Duodenal mucosa (tissue), 2 donors: Measurements from ENCODE around the gene TC2N.
A peak's percentile ranks its signal among the peaks of the same experiment; 100 is the strongest.

Experiments
- H3K27ac ChIP-seq: one replicate; pipeline ENCODE4 v1.7.0; 2013; ENCODE audit warnings: low read depth, low read length
- H3K27me3 ChIP-seq, 2 donors: one replicate each; pipeline ENCODE4 v1.7.0; 2013; ENCODE audit warnings: low read length in 2 of 2, control low read depth in 1 of 2; ENCODE audit not compliant: insufficient read depth in 2 of 2, control insufficient read depth in 1 of 2
- H3K36me3 ChIP-seq, 2 donors: one replicate each; pipeline ENCODE4 v1.7.0; 2013; ENCODE audit warnings: low read length in 2 of 2, control low read depth in 1 of 2; ENCODE audit not compliant: insufficient read depth in 2 of 2, control insufficient read depth in 1 of 2
- H3K4me1 ChIP-seq, 2 donors: one replicate each; pipeline ENCODE4 v1.7.0; 2013; ENCODE audit warnings: low read length in 2 of 2, control low read depth in 1 of 2; ENCODE audit not compliant: insufficient read depth in 2 of 2, control insufficient read depth in 1 of 2
- H3K4me3 ChIP-seq, 2 donors: one replicate each; pipeline ENCODE4 v1.7.0; 2013; ENCODE audit warnings: low read length in 2 of 2, low read depth in 1 of 2
- H3K9ac ChIP-seq, 2 donors: one replicate each; pipeline ENCODE4 v1.7.0; 2013; ENCODE audit warnings: low read length in 2 of 2, low read depth in 1 of 2
- H3K9me3 ChIP-seq, 2 donors: one replicate each; pipeline ENCODE4 v1.7.0; 2013; ENCODE audit warnings: low read length in 2 of 2, control low read depth in 1 of 2; ENCODE audit not compliant: control insufficient read depth in 1 of 2

The TC2N gene

GRCh38 chr14:91867316-91867988, at the start of gene TC2N:
Gene TC2N, minus strand, starts transcription at chr14:91867536. Its CDS starts 53,767 bp downstream, at chr14:91813769.
- Histone ChIP-seq H3K9ac (peak within 1 kb of the TSS in 1 of 2 donors; percentile 22), H3K27me3 (no peaks in the 10 kb centered on the region), H3K4me3 (peak within 1 kb of the TSS; percentile 50 to 51), H3K4me1 (peaks cover 20 to 38% of the 10 kb centered on the region in 2 donors), H3K36me3 (no peaks in the 10 kb centered on the region), H3K9me3 (no peaks in the 10 kb centered on the region), H3K27ac (no peak within 1 kb of the TSS)

GRCh38 chr14:91912035-91912434, 44.7 kb upstream of the TC2N start:
- Histone ChIP-seq H3K9ac (no peak overlapping the region), H3K27ac (no peak overlapping the region), H3K9me3 (no peaks in the 10 kb centered on the region), H3K4me3 (no peak overlapping the region), H3K4me1 (peaks cover 0 to 3% of the 10 kb centered on the region in 2 donors), H3K36me3 (no peaks in the 10 kb centered on the region), H3K27me3 (no peaks in the 10 kb centered on the region)

- no peaks in the 10 kb centered on the region for H3K9me3 ChIP-seq
- H3K27ac ChIP-seq, result no peak overlapping the region
These were observed 44.2 kb upstream of the TC2N start for GRCh38 chr14:91911474-91912032.

GRCh38 chr14:91910196-91910595, 42.9 kb upstream of the TC2N start:
- H3K36me3 ChIP-seq, result no peaks in the 10 kb centered on the region
- H3K9me3 ChIP-seq, result no peaks in the 10 kb centered on the region
- no peaks in the 10 kb centered on the region for H3K27me3 ChIP-seq
- peaks cover 8 to 11% of the 10 kb centered on the region in 2 donors for H3K4me1 ChIP-seq
- no peak overlapping the region for H3K27ac ChIP-seq
- no peak overlapping the region for H3K4me3 ChIP-seq
- H3K9ac ChIP-seq, result no peak overlapping the region

More at GRCh38 chr14:91911474-91912032, 44.2 kb upstream of the TC2N start:
- Histone ChIP-seq H3K36me3 (no peaks in the 10 kb centered on the region), H3K4me3 (no peak overlapping the region), H3K4me1 (peaks cover 3 to 5% of the 10 kb centered on the region in 2 donors), H3K9ac (no peak overlapping the region), H3K27me3 (no peaks in the 10 kb centered on the region)

DNA sequence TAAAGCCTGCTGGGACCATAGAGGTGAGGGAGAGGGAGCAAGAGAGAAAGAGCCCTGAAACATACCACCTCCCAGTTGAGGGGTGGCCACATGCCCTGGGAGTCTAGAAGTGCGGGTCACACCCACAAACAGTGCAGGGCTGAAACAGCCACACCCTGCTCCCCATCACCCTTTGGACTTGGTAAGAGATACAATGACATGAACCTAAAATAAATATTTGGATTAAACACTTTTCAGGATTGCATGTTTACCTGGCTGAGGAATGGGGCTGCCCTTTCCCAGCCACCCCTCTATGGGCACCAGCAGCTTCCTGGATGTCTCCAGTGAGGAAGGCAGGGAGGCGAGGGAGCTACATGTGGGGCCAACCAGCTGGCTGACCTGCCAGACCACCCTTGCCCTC, 39.0 kb upstream of the TC2N start:
- Histone ChIP-seq H3K36me3 (no peaks in the 10 kb centered on the region), H3K27me3 (no peaks in the 10 kb centered on the region), H3K27ac (no peak overlapping the region), H3K9me3 (no peaks in the 10 kb centered on the region), H3K9ac (no peak overlapping the region), H3K4me3 (no peak overlapping the region), H3K4me1 (peaks cover 8 to 11% of the 10 kb centered on the region in 2 donors)

GRCh38 chr14:91904956-91905645, 37.8 kb upstream of the TC2N start:
- no peaks in the 10 kb centered on the region for H3K36me3 ChIP-seq
- H3K9me3 ChIP-seq, result no peaks in the 10 kb centered on the region
- H3K27me3 ChIP-seq, result no peaks in the 10 kb centered on the region
- no peak overlapping the region for H3K9ac ChIP-seq
- peaks cover 8% of the 10 kb centered on the region in 2 donors for H3K4me1 ChIP-seq
- H3K27ac ChIP-seq, result no peak overlapping the region
- H3K4me3 ChIP-seq, result no peak overlapping the region

- Histone ChIP-seq H3K9ac (no peak overlapping the region), H3K9me3 (no peaks in the 10 kb centered on the region), H3K4me1 (peaks cover 8% of the 10 kb centered on the region in 2 donors), H3K36me3 (no peaks in the 10 kb centered on the region), H3K27ac (no peak overlapping the region), H3K4me3 (no peak overlapping the region), H3K27me3 (no peaks in the 10 kb centered on the region)
These were observed 37.1 kb upstream of the TC2N start for GRCh38 chr14:91904483-91904882.

DNA sequence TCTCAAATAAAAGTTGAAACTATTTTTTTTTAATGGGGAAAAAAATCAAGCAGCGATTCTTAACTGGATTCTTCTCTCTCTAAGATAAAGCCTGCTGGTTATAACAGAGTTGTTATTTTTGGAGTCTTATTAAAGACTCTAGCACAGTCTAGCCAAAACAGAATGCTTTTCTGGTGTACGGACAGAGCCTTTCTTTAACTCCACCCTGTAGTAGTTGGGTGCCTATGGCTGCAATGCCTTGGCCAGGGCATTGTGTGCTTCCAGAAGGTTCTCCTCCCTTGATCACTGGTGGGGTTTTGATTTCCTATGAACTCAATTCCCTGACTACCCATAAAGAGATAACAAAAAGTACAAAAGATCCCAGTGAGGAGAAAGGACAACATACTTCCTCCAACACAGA, 35.7 kb upstream of the TC2N start:
- H3K4me3 ChIP-seq, result no peak overlapping the region
- H3K27me3 ChIP-seq, result no peaks in the 10 kb centered on the region
- H3K27ac ChIP-seq, result no peak overlapping the region
- no peaks in the 10 kb centered on the region for H3K9me3 ChIP-seq
- H3K36me3 ChIP-seq, result no peaks in the 10 kb centered on the region
- H3K9ac ChIP-seq, result no peak overlapping the region
- H3K4me1 ChIP-seq, result peaks cover 8 to 10% of the 10 kb centered on the region in 2 donors

DNA sequence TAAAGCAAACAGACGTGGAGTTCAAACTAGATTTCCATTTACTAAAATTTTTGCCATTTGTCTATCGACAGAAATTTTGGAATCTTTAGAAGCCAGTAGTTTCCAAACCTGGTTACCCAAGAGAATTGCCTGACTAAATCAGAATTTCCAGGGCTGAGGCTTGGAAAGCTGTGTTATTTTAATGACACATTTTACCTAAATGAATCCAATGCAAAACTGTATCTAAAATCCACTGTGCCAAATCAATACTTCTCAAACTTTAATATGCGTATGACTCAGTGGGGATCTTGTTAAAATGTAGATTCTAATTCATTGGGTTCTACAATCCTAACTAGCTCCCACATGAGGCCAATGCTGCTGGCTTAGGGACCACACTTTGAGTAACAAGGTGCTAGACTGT, 35.0 kb upstream of the TC2N start:
- Histone ChIP-seq H3K4me1 (peaks cover 8 to 10% of the 10 kb centered on the region in 2 donors), H3K36me3 (no peaks in the 10 kb centered on the region), H3K27me3 (no peaks in the 10 kb centered on the region), H3K9me3 (no peaks in the 10 kb centered on the region), H3K4me3 (no peak overlapping the region), H3K27ac (no peak overlapping the region), H3K9ac (no peak overlapping the region)

DNA sequence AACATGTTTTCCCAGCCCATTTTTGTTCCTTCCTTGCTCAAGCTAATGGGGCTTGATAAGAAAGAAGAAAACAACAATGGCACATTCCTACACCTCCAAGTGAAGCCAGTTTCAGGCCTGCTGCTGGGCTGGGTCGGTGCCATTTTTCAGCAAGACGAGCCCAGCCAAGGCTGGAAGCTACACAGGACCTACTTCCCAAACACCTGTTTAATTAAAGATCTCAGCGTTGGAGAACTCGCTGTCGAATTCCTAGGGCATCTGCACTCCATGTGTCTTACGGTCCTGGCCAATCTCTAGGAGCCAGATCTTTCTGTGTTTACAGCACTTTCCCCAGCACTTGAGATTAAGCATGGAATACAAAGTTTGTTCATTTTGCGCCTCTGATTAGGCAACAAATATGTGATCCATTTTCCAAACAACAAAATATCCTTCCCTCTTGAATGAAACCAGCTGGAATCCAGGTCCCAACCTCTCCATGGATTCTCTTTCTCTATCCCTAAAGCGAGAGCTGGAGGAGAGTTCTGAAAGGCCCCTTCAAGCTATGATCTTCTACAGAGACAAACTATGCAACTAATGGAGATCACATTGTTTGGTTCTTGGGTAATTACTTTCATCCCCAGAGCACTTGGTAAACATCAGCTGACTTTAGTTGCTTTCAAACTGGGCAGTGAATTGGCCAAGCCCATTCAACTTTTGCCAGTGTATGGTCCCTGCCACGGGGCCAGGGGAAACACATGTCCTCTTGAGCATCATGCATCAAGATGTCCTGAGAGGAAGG, 34.3 kb upstream of the TC2N start:
- peaks cover 6 to 9% of the 10 kb centered on the region in 2 donors for H3K4me1 ChIP-seq

More for the DNA sequence above, 34.3 kb upstream of the TC2N start:
- Histone ChIP-seq H3K36me3 (no peaks in the 10 kb centered on the region), H3K27me3 (no peaks in the 10 kb centered on the region), H3K9me3 (no peaks in the 10 kb centered on the region), H3K27ac (no peak overlapping the region), H3K4me3 (no peak overlapping the region), H3K9ac (no peak overlapping the region)
